GM08714 (cell line): Measurements from ENCODE around the gene PCP2.

Experiments used
- H3K4me3 ChIP-seq: fragments of 200-500 bp; sonication (Bioruptor generic); 2 replicates; pipeline ENCODE4 v1.5.1; 2014; ENCODE audit warnings: mild to moderate bottlenecking, low read length, inconsistent platforms
- ZNF274 ChIP-seq: IDR thresholded peaks from 2 replicates; pipeline ENCODE4 v1.6.1; 2012; ENCODE audit warnings: mild to moderate bottlenecking, low read depth, low read length

PCP2 gene

GRCh38 chr19:7623725-7624603 lies 9.6 kb downstream of the PCP2 start:
- H3K4me3 ChIP-seq, result no peak overlapping the region

GRCh38 chr19:7622933-7623685 lies 10.4 kb downstream of the PCP2 start:
- no peak for TF ChIP-seq ZNF274
- no peak overlapping the region for H3K4me3 ChIP-seq

More at GRCh38 chr19:7623725-7624603, 9.6 kb downstream of the PCP2 start:
- TF ChIP-seq ZNF274, result no peak

- no peak overlapping the region for H3K4me3 ChIP-seq
- no peak for TF ChIP-seq ZNF274
Observed at GRCh38 chr19:7620442-7621412, 12.8 kb downstream of the PCP2 start.

- no peak for TF ChIP-seq ZNF274
- H3K4me3 ChIP-seq, result no peak overlapping the region
Observed at GRCh38 chr19:7619671-7620441, 13.7 kb downstream of the PCP2 start.

GRCh38 chr19:7618771-7619510 lies 14.6 kb downstream of the PCP2 start:
- TF ChIP-seq ZNF274, result no peak
- H3K4me3 ChIP-seq, result no peak overlapping the region

GRCh38 chr19:7618348-7618747 lies 15.2 kb downstream of the PCP2 start:
- no peak for TF ChIP-seq ZNF274
- H3K4me3 ChIP-seq, result no peak overlapping the region

- H3K4me3 ChIP-seq, result no peak overlapping the region
- TF ChIP-seq ZNF274, result no peak
Observed at GRCh38 chr19:7617735-7618134, 15.8 kb downstream of the PCP2 start.

- TF ChIP-seq ZNF274, result no peak
- no peak overlapping the region for H3K4me3 ChIP-seq
Observed at GRCh38 chr19:7617172-7617571, 16.3 kb downstream of the PCP2 start.

- no peak for TF ChIP-seq ZNF274
- no peak overlapping the region for H3K4me3 ChIP-seq
Observed at GRCh38 chr19:7614859-7615741, 18.4 kb downstream of the PCP2 start.

GRCh38 chr19:7612282-7613274 lies 20.9 kb downstream of the PCP2 start:
- H3K4me3 ChIP-seq, result no peak overlapping the region
- no peak for TF ChIP-seq ZNF274
